Effector memory CD4-positive, alpha-beta T cell (primary cell): Measurements from ENCODE around the gene ADAM8.

Source experiments
- DNase-seq, 3 donors: peaks; one replicate each; pipeline ENCODE4 v3.0.0-alpha.2; 2020
- H3K27ac ChIP-seq: 2 replicates; pipeline ENCODE4 v1.7.0; 2013; ENCODE audit warnings: mild to moderate bottlenecking, low read length, moderate library complexity; ENCODE audit not compliant: insufficient read depth, poor library complexity, severe bottlenecking
- H3K27me3 ChIP-seq: replicated peaks from 2 replicates; pipeline ENCODE4 v1.7.0; 2013; ENCODE audit warnings: mild to moderate bottlenecking, low read length; ENCODE audit not compliant: insufficient read depth, control insufficient read depth, poor library complexity, severe bottlenecking
- H3K36me3 ChIP-seq: 2 replicates; pipeline ENCODE4 v1.7.0; 2013; ENCODE audit warnings: mild to moderate bottlenecking, low read length, moderate library complexity; ENCODE audit not compliant: control insufficient read depth, insufficient read depth
- H3K4me1 ChIP-seq: 2 replicates; pipeline ENCODE4 v1.7.0; 2013; ENCODE audit warnings: low read length, mild to moderate bottlenecking; ENCODE audit not compliant: control insufficient read depth, insufficient read depth, poor library complexity, severe bottlenecking
- H3K4me3 ChIP-seq: 2 replicates; pipeline ENCODE4 v1.7.0; 2013; ENCODE audit warnings: low read length, low read depth, mild to moderate bottlenecking; ENCODE audit not compliant: insufficient read depth, poor library complexity, severe bottlenecking
- H3K9me3 ChIP-seq: 2 replicates; pipeline ENCODE4 v1.7.0; 2013; ENCODE audit warnings: mild to moderate bottlenecking, low read length, moderate library complexity; ENCODE audit not compliant: control insufficient read depth

The ADAM8 gene

GRCh38 chr10:133309100-133309719, 32.5 kb upstream of the ADAM8 start:
- H3K4me3 ChIP-seq: peak overlapping the region; percentile 86
- H3K27me3 ChIP-seq: no peaks in the 10 kb centered on the region
- peak; percentile 89 to 90 (median 90) for DNase-seq
- H3K4me1 ChIP-seq: peaks cover 16% of the 10 kb centered on the region
- no peaks in the 10 kb centered on the region for H3K9me3 ChIP-seq
- peak overlapping the region; percentile 98 for H3K27ac ChIP-seq
- H3K36me3 ChIP-seq: peaks cover 33% of the 10 kb centered on the region

- Histone ChIP-seq H3K4me3 (peak within 1 kb of the TSS; percentile 86), H3K27me3 (no peaks in the 10 kb centered on the region), H3K36me3 (peaks cover 33% of the 10 kb centered on the region), H3K4me1 (peaks cover 16% of the 10 kb centered on the region), H3K27ac (peak within 1 kb of the TSS; percentile 98), H3K9me3 (no peaks in the 10 kb centered on the region)
- DNase-seq: peak; percentile 81 to 86 (median 86)
Measured at GRCh38 chr10:133308421-133309099, 31.9 kb upstream of the ADAM8 start, which contains the start of the genes TUBGCP2 and ZNF511. Gene TUBGCP2, minus strand, starts transcription at chr10:133308872. Its CDS starts 5,931 bp downstream, at chr10:133302941. Gene ZNF511, plus strand, starts transcription at chr10:133308914. Its CDS starts 30 bp downstream, at chr10:133308944.

GRCh38 chr10:133307776-133308420, 31.2 kb upstream of the ADAM8 start:
- no peaks in the 10 kb centered on the region for H3K9me3 ChIP-seq
- peak overlapping the region; percentile 98 for H3K27ac ChIP-seq
- peak overlapping the region; percentile 86 for H3K4me3 ChIP-seq
- H3K36me3 ChIP-seq: peaks cover 33% of the 10 kb centered on the region
- peak; percentile 62 to 83 (median 80) for DNase-seq
- H3K27me3 ChIP-seq: no peaks in the 10 kb centered on the region
- H3K4me1 ChIP-seq: peaks cover 16% of the 10 kb centered on the region

GRCh38 chr10:133306941-133307379, 30.3 kb upstream of the ADAM8 start:
- no peak overlapping the region for H3K4me3 ChIP-seq
- H3K9me3 ChIP-seq: no peaks in the 10 kb centered on the region
- H3K4me1 ChIP-seq: peaks cover 16% of the 10 kb centered on the region
- no peaks in the 10 kb centered on the region for H3K27me3 ChIP-seq
- H3K36me3 ChIP-seq: peaks cover 37% of the 10 kb centered on the region
- peak overlapping the region; percentile 98 for H3K27ac ChIP-seq
- no peak for DNase-seq

- Histone ChIP-seq H3K36me3 (peaks cover 32% of the 10 kb centered on the region), H3K4me3 (no peak overlapping the region), H3K27me3 (no peaks in the 10 kb centered on the region), H3K27ac (no peak overlapping the region), H3K4me1 (peaks cover 16% of the 10 kb centered on the region), H3K9me3 (no peaks in the 10 kb centered on the region)
- DNase-seq: no peak
Measured at GRCh38 chr10:133306097-133306476, 29.4 kb upstream of the ADAM8 start.

GRCh38 chr10:133303206-133303605, 26.5 kb upstream of the ADAM8 start:
- H3K4me3 ChIP-seq: no peak overlapping the region
- no peaks in the 10 kb centered on the region for H3K9me3 ChIP-seq
- no peaks in the 10 kb centered on the region for H3K27me3 ChIP-seq
- no peak overlapping the region for H3K27ac ChIP-seq
- H3K4me1 ChIP-seq: peaks cover 12% of the 10 kb centered on the region
- H3K36me3 ChIP-seq: peaks cover 48% of the 10 kb centered on the region
- no peak for DNase-seq

GRCh38 chr10:133302230-133302629, 25.6 kb upstream of the ADAM8 start:
- H3K4me3 ChIP-seq: no peak overlapping the region
- H3K4me1 ChIP-seq: peaks cover 5% of the 10 kb centered on the region
- H3K36me3 ChIP-seq: peaks cover 57% of the 10 kb centered on the region
- H3K27ac ChIP-seq: no peak overlapping the region
- DNase-seq: no peak
- H3K9me3 ChIP-seq: no peaks in the 10 kb centered on the region
- no peaks in the 10 kb centered on the region for H3K27me3 ChIP-seq

GRCh38 chr10:133299738-133300137, 23.1 kb upstream of the ADAM8 start:
- no peaks in the 10 kb centered on the region for H3K9me3 ChIP-seq
- H3K4me3 ChIP-seq: no peak overlapping the region
- H3K27me3 ChIP-seq: no peaks in the 10 kb centered on the region
- H3K36me3 ChIP-seq: peaks cover 72% of the 10 kb centered on the region
- no peak overlapping the region for H3K27ac ChIP-seq
- no peaks in the 10 kb centered on the region for H3K4me1 ChIP-seq
- no peak for DNase-seq

GRCh38 chr10:133299224-133299623, 22.6 kb upstream of the ADAM8 start:
- no peaks in the 10 kb centered on the region for H3K27me3 ChIP-seq
- H3K27ac ChIP-seq: no peak overlapping the region
- H3K4me3 ChIP-seq: no peak overlapping the region
- DNase-seq: no peak
- peaks cover 77% of the 10 kb centered on the region for H3K36me3 ChIP-seq
- H3K9me3 ChIP-seq: no peaks in the 10 kb centered on the region
- H3K4me1 ChIP-seq: no peaks in the 10 kb centered on the region

GRCh38 chr10:133298466-133298865, 21.8 kb upstream of the ADAM8 start:
- H3K9me3 ChIP-seq: no peaks in the 10 kb centered on the region
- H3K27me3 ChIP-seq: no peaks in the 10 kb centered on the region
- DNase-seq: no peak
- peaks cover 85% of the 10 kb centered on the region for H3K36me3 ChIP-seq
- no peak overlapping the region for H3K4me3 ChIP-seq
- no peak overlapping the region for H3K27ac ChIP-seq
- no peaks in the 10 kb centered on the region for H3K4me1 ChIP-seq
